ENCODE data around the gene BCL7C.

DNA sequence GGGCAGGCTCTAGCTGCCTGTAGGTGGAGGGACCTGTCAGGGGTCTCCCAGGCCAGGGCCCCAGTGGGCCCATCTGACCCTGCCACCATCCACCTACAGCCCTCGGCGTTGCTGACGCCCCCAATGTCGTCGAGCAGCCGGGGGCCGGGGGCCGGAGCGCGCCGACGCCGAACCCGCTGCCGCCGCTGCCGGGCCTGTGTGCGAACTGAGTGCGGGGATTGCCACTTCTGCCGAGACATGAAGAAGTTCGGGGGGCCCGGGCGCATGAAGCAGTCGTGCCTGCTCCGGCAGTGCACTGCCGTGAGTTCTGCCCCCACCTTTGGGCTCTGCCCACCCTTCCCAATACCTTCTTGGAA lies 31.7 kb upstream of the BCL7C start:
- TF ChIP-seq CTCF (conservative IDR thresholded peaks at IDR 0.05; ENCODE audit: low read depth, low read length) = no peak
- no peak for TF ChIP-seq EZH2 (IDR thresholded peaks at IDR 0.05; ENCODE audit: borderline replicate concordance, low read depth, low read length, poor library complexity, severe bottlenecking)
